ENCODE measurements around the gene FABP2.
"Not testable (repeated sequence)": the region's sequence is repeated elsewhere in the genome, so short reads cannot be mapped to it uniquely, and the experiment has no call there.

FABP2 gene

GRCh38 chr4:119363372-119363771 is 41.4 kb upstream of the FABP2 start:
- WGBS (ENCODE audit: extremely low coverage, insufficient coverage, low lambda C conversion rate): no CpG with 5 or more reads among the region's 6 CpGs
- H3K36me3 ChIP-seq (ENCODE audit: control insufficient read depth, insufficient read depth, low read length); DNase-seq; H2BK5ac ChIP-seq (ENCODE audit: low read length); H3K4me3 ChIP-seq (ENCODE audit: low read length); H3K9ac ChIP-seq (ENCODE audit: low read length); H3K79me1 ChIP-seq (ENCODE audit: low read length); H3K79me2 ChIP-seq (ENCODE audit: control insufficient read depth, insufficient read depth, low read length); H3K18ac ChIP-seq (ENCODE audit: low read length); H3K4me2 ChIP-seq (ENCODE audit: low read length); H3K27me3 ChIP-seq (ENCODE audit: insufficient read depth, low read length, poor library complexity); H4K8ac ChIP-seq (ENCODE audit: low read depth, low read length); H3K56ac ChIP-seq (ENCODE audit: low read length); H2AK5ac ChIP-seq (ENCODE audit: low read length); H2BK15ac ChIP-seq (replicated peaks; ENCODE audit: low read depth); H3K23ac ChIP-seq (ENCODE audit: low read length); H3K27ac ChIP-seq (ENCODE audit: low read depth, low read length); H2BK120ac ChIP-seq (ENCODE audit: low read depth, low read length); H4K5ac ChIP-seq (ENCODE audit: low read length); H3K4ac ChIP-seq (ENCODE audit: low read depth, low read length); H3K4me1 ChIP-seq (ENCODE audit: control insufficient read depth, low read depth, low read length): not testable (repeated sequence)

- H3K23ac ChIP-seq (ENCODE audit: low read length); H2BK120ac ChIP-seq (ENCODE audit: low read depth, low read length); H3K36me3 ChIP-seq (ENCODE audit: control insufficient read depth, insufficient read depth, low read length); H2BK5ac ChIP-seq (ENCODE audit: low read length); H4K8ac ChIP-seq (ENCODE audit: low read depth, low read length); H3K27ac ChIP-seq (ENCODE audit: low read depth, low read length); H3K56ac ChIP-seq (ENCODE audit: low read length); H3K4ac ChIP-seq (ENCODE audit: low read depth, low read length); H3K27me3 ChIP-seq (ENCODE audit: insufficient read depth, low read length, poor library complexity); H3K4me2 ChIP-seq (ENCODE audit: low read length); H3K4me1 ChIP-seq (ENCODE audit: control insufficient read depth, low read depth, low read length); DNase-seq; H3K79me2 ChIP-seq (ENCODE audit: control insufficient read depth, insufficient read depth, low read length); H3K9ac ChIP-seq (ENCODE audit: low read length); H2AK5ac ChIP-seq (ENCODE audit: low read length); H2BK15ac ChIP-seq (replicated peaks; ENCODE audit: low read depth); H3K79me1 ChIP-seq (ENCODE audit: low read length); H3K18ac ChIP-seq (ENCODE audit: low read length); H3K4me3 ChIP-seq (ENCODE audit: low read length); H4K5ac ChIP-seq (ENCODE audit: low read length): not testable (repeated sequence)
- no CpG with 5 or more reads among the region's 3 CpGs for WGBS (ENCODE audit: extremely low coverage, insufficient coverage, low lambda C conversion rate)
These were observed 40.5 kb upstream of the FABP2 start for GRCh38 chr4:119362413-119362812.

GRCh38 chr4:119359873-119360272 is 37.9 kb upstream of the FABP2 start:
- not testable (repeated sequence) for H3K56ac ChIP-seq (ENCODE audit: low read length); H3K4me3 ChIP-seq (ENCODE audit: low read length); H3K27ac ChIP-seq (ENCODE audit: low read depth, low read length); H3K27me3 ChIP-seq (ENCODE audit: insufficient read depth, low read length, poor library complexity); H3K4ac ChIP-seq (ENCODE audit: low read depth, low read length); H3K36me3 ChIP-seq (ENCODE audit: control insufficient read depth, insufficient read depth, low read length); H2BK5ac ChIP-seq (ENCODE audit: low read length); H4K8ac ChIP-seq (ENCODE audit: low read depth, low read length); H4K5ac ChIP-seq (ENCODE audit: low read length); H3K23ac ChIP-seq (ENCODE audit: low read length); DNase-seq; H3K79me1 ChIP-seq (ENCODE audit: low read length); H3K4me1 ChIP-seq (ENCODE audit: control insufficient read depth, low read depth, low read length); H3K4me2 ChIP-seq (ENCODE audit: low read length); H2AK5ac ChIP-seq (ENCODE audit: low read length); H2BK120ac ChIP-seq (ENCODE audit: low read depth, low read length); H2BK15ac ChIP-seq (replicated peaks; ENCODE audit: low read depth); H3K18ac ChIP-seq (ENCODE audit: low read length); H3K9ac ChIP-seq (ENCODE audit: low read length); H3K79me2 ChIP-seq (ENCODE audit: control insufficient read depth, insufficient read depth, low read length)
- no CpG with 5 or more reads among the region's 2 CpGs for WGBS (ENCODE audit: extremely low coverage, insufficient coverage, low lambda C conversion rate)

- not testable (repeated sequence) for H3K4me2 ChIP-seq (ENCODE audit: low read length); H2BK15ac ChIP-seq (replicated peaks; ENCODE audit: low read depth); H3K4ac ChIP-seq (ENCODE audit: low read depth, low read length); H3K27me3 ChIP-seq (ENCODE audit: insufficient read depth, low read length, poor library complexity); H2BK5ac ChIP-seq (ENCODE audit: low read length); H3K23ac ChIP-seq (ENCODE audit: low read length); H3K18ac ChIP-seq (ENCODE audit: low read length); H3K27ac ChIP-seq (ENCODE audit: low read depth, low read length); H3K4me3 ChIP-seq (ENCODE audit: low read length); H2BK120ac ChIP-seq (ENCODE audit: low read depth, low read length); H3K9ac ChIP-seq (ENCODE audit: low read length); H3K56ac ChIP-seq (ENCODE audit: low read length); H4K5ac ChIP-seq (ENCODE audit: low read length); H3K79me2 ChIP-seq (ENCODE audit: control insufficient read depth, insufficient read depth, low read length); H3K36me3 ChIP-seq (ENCODE audit: control insufficient read depth, insufficient read depth, low read length); DNase-seq; H4K8ac ChIP-seq (ENCODE audit: low read depth, low read length); H2AK5ac ChIP-seq (ENCODE audit: low read length); H3K4me1 ChIP-seq (ENCODE audit: control insufficient read depth, low read depth, low read length); H3K79me1 ChIP-seq (ENCODE audit: low read length)
- WGBS (ENCODE audit: extremely low coverage, insufficient coverage, low lambda C conversion rate): no CpG with 5 or more reads among the region's 1 CpG
These were observed 34.9 kb upstream of the FABP2 start for GRCh38 chr4:119356796-119357195.

GRCh38 chr4:119356041-119356440 is 34.1 kb upstream of the FABP2 start:
- H3K27ac ChIP-seq (ENCODE audit: low read depth, low read length): not testable (repeated sequence)

GRCh38 chr4:119353364-119353763 is 31.4 kb upstream of the FABP2 start:
- H3K27me3 ChIP-seq (ENCODE audit: insufficient read depth, low read length, poor library complexity); H3K9ac ChIP-seq (ENCODE audit: low read length); H3K56ac ChIP-seq (ENCODE audit: low read length); H3K27ac ChIP-seq (ENCODE audit: low read depth, low read length); H3K79me1 ChIP-seq (ENCODE audit: low read length); H3K4me3 ChIP-seq (ENCODE audit: low read length); H3K79me2 ChIP-seq (ENCODE audit: control insufficient read depth, insufficient read depth, low read length); H3K4ac ChIP-seq (ENCODE audit: low read depth, low read length); H3K4me1 ChIP-seq (ENCODE audit: control insufficient read depth, low read depth, low read length); H2BK5ac ChIP-seq (ENCODE audit: low read length); H4K8ac ChIP-seq (ENCODE audit: low read depth, low read length); H3K4me2 ChIP-seq (ENCODE audit: low read length); DNase-seq; H4K5ac ChIP-seq (ENCODE audit: low read length); H2BK15ac ChIP-seq (replicated peaks; ENCODE audit: low read depth); H2BK120ac ChIP-seq (ENCODE audit: low read depth, low read length); H3K36me3 ChIP-seq (ENCODE audit: control insufficient read depth, insufficient read depth, low read length); H2AK5ac ChIP-seq (ENCODE audit: low read length); H3K23ac ChIP-seq (ENCODE audit: low read length); H3K18ac ChIP-seq (ENCODE audit: low read length): not testable (repeated sequence)
- WGBS (ENCODE audit: extremely low coverage, insufficient coverage, low lambda C conversion rate): no CpG with 5 or more reads among the region's 3 CpGs

More at GRCh38 chr4:119356041-119356440, 34.1 kb upstream of the FABP2 start:
- H3K36me3 ChIP-seq (ENCODE audit: control insufficient read depth, insufficient read depth, low read length); H3K4me3 ChIP-seq (ENCODE audit: low read length); H2AK5ac ChIP-seq (ENCODE audit: low read length); H3K56ac ChIP-seq (ENCODE audit: low read length); H2BK5ac ChIP-seq (ENCODE audit: low read length); H3K4me2 ChIP-seq (ENCODE audit: low read length); H2BK15ac ChIP-seq (replicated peaks; ENCODE audit: low read depth); DNase-seq; H3K4ac ChIP-seq (ENCODE audit: low read depth, low read length); H4K5ac ChIP-seq (ENCODE audit: low read length); H3K23ac ChIP-seq (ENCODE audit: low read length); H3K79me2 ChIP-seq (ENCODE audit: control insufficient read depth, insufficient read depth, low read length); H3K4me1 ChIP-seq (ENCODE audit: control insufficient read depth, low read depth, low read length); H3K79me1 ChIP-seq (ENCODE audit: low read length); H3K9ac ChIP-seq (ENCODE audit: low read length); H3K18ac ChIP-seq (ENCODE audit: low read length); H4K8ac ChIP-seq (ENCODE audit: low read depth, low read length); H2BK120ac ChIP-seq (ENCODE audit: low read depth, low read length); H3K27me3 ChIP-seq (ENCODE audit: insufficient read depth, low read length, poor library complexity): not testable (repeated sequence)
- WGBS (ENCODE audit: extremely low coverage, insufficient coverage, low lambda C conversion rate): no CpG with 5 or more reads among the region's 1 CpG
